GM18870 (cell line): ENCODE data around the gene WNT6.

Experiments
- ATAC-seq: cut with Tn5 transposase; IDR thresholded peaks from one replicate; pipeline ENCODE4 v1.9.1; 2021; ENCODE audit warnings: moderate library complexity; ENCODE audit not compliant: unreplicated experiment

WNT6 gene

DNA sequence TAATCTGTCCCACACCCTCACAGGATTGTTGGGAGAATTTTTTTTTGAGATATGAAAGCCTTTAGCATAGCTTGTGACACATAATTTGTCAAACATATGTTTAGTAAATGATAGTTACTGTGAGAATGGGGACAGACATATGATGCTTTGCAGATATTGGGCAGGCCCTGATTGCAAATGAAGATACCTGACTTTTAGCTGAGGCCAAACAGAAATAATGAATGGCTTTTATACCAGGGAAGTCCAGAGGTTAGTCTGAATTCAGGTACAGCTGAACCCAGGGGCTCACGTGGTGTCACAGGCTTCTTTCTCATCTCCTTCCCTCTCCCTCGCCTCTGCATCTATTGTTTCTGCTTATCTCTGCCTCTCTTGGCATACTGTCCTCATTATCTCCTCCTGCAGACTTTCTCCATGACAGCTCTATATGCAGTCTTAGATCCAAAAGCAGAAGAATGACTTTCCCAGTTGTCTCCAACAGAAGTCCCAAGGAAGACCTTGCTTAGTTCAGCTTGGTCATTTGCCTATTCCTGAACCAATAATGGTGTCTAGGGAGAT lies 16.2 kb downstream of the WNT6 start:
- ATAC-seq = no peak

DNA sequence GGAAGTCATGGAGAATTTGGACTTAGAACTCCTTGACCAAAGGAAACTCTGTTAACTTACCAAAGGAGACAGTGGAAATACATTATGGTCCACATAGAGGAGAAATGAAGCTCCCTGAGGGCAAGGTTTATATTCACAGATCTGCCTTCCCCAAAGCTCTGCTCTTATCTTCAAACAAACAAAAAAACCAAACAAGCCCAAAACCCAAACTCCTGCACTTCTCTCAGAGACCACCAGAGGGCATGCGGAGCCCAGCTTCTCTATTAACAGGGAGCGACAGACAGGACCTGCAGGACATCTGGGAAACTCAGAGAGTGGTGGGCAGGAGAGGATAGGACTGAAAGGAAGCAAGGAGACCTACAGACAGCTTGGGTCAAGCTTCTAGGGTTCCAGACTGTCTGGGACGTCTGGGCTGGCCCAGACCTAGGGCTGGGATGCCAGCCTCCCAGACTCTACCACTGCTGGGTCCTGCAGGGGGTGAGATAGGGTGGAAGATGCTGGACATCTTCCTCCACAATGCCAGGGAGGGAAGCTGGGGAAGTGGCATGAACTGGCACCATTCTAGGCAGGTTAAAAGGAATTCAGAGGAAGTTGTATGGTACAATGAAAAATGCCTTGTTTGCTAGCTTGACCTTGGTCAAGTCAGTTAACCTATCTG lies 17.1 kb downstream of the WNT6 start:
- ATAC-seq = peak; percentile 33

DNA sequence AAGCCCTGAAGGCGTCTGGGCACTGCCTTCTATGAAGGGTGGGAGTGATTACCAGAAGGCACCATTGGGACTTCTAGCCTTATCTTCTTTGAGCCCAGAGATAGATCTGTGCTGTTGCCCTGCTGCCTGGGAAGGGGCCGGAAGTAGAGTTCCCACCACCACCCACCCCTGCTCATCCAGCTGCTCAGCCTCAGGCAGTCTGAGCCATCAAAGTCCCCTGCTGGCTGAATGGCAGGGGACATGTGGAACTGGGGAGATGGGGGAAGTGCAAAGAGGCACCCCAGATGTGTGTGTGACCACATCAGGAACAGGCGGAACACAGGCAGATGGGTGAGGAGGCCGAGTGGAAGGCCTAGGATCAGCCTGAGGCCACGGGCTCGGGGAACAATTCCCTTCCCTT lies 17.7 kb downstream of the WNT6 start:
- ATAC-seq = no peak

GRCh38 chr2:218877891-218878290 lies 18.3 kb downstream of the WNT6 start:
- no peak for ATAC-seq

GRCh38 chr2:218878486-218878885 lies 18.9 kb downstream of the WNT6 start:
- no peak for ATAC-seq

DNA sequence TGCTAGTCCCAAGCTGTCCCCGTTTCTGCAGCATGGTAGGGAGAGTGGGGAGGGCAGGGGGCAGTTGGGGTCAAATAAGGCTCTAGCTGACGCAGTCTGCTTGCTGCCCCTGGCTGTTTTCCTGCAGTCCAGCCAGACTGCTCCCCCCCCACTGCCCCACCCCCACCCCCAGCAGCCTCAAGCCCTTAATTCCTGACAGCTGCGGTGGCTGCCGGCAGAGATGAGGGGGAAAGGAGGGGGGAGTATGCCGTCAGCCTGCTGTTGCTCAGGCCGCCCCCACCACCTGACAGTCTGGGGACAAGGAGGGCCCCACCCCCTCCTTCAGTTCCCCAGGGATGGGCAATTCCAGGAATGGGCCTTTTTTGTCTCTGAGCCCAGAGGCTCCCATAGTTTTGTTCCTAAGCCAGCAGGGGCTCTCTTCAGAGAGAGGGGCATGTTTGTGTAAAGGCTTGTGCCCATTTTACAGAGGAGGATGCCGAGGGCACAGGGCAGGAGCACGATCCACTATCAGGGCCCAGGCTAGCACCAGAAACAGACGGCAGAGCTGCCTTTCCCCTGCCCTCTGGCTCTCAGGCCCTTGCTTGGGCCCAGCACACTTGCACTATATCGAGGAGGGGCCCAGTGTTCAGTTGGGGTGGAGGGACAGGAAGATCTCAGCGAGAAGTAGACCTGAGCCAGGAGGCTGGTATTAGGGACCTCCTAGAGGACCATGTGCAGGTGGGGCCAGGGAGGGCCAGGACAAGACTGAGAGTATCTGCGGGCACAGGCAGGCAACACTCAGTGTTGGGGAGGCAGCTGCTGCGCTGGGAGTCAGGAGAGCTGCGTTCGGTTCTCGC lies 19.5 kb downstream of the WNT6 start:
- no peak for ATAC-seq

DNA sequence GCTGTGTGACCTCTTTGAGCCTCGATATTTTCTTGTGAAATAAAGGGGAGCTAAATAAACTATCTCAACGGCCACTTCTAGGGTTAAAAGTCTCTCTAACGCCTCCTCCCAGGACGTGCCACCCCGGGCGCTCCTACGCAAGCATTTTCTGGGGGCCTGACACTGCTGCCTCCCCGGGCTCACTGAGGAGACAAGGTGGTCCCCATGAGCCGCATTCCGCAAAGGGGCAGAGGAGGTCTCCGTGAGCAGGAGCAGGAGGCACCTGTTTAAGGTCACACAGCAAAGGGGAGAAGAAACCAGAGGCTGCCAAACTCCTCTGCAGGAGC lies 20.1 kb downstream of the WNT6 start:
- ATAC-seq = no peak

DNA sequence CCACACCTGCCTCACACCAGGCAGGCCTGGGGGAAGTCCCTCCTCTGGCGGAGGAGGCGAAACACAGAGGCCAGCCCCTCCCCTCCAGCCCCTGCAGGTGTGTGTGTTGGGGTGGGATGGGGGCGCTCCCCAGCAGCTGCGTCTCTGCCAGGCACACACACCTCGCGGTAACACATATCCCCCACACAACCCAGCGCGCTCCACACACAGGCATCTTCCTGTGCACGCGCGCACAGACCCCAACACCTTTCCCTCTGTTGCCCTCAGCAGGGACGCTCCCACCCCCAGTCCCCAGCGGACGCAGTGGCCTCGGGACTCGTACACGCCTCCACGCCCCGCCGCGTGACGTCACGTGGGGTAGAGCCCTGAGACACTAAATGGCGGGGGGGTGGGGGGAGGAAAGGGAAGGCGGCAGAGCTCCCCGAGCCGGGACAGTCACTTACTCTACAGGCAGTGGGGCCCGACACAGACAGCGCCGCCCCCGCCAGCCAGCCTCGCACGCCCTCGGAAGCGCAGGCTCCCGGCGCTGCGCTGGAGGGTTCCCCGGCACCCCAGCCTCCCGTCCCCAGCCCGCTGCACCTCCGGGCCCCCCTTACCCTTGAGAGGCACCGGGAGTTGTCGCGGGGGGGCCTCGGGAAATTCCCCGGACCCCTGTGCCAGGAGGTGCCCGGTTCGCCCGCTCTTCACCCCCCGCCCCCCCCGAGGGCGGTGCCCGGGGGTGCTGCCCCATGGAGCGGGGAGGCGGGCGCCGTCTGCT lies 20.7 kb downstream of the WNT6 start, which contains the start of gene WNT10A:
Gene WNT10A (plus strand): TSS at position 751 of the 757 bp plus-strand sequence. CDS start 144 bp downstream, outside the sequence.
- peak; percentile 59 for ATAC-seq

GRCh38 chr2:218880859-218881594 lies 21.4 kb downstream of the WNT6 start:
- ATAC-seq = no peak

- no peak for ATAC-seq
These were observed 22.3 kb downstream of the WNT6 start for GRCh38 chr2:218881744-218882460.

DNA sequence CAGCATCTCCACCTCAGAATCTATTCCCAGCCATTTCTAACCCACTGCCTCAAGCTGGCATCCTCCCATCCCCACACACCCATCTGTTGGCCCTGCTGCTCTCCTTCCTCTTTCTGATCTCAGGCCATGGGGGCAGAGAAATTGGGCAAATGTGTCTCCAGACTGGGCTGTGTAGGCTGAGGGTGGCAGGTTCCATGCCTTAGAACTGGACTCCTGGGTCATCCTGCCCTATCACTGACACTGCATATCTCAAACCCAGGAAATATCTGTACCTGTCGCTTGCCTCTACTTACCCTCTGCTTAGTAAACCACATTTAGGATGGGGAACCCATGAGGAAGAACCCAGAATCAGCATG lies 22.8 kb downstream of the WNT6 start:
- ATAC-seq = no peak

GRCh38 chr2:218882866-218883366 lies 23.3 kb downstream of the WNT6 start:
- ATAC-seq = no peak

GRCh38 chr2:218883491-218884490 lies 24.2 kb downstream of the WNT6 start:
- no peak for ATAC-seq

- ATAC-seq = no peak
These were observed 24.9 kb downstream of the WNT6 start for GRCh38 chr2:218884519-218884918.

DNA sequence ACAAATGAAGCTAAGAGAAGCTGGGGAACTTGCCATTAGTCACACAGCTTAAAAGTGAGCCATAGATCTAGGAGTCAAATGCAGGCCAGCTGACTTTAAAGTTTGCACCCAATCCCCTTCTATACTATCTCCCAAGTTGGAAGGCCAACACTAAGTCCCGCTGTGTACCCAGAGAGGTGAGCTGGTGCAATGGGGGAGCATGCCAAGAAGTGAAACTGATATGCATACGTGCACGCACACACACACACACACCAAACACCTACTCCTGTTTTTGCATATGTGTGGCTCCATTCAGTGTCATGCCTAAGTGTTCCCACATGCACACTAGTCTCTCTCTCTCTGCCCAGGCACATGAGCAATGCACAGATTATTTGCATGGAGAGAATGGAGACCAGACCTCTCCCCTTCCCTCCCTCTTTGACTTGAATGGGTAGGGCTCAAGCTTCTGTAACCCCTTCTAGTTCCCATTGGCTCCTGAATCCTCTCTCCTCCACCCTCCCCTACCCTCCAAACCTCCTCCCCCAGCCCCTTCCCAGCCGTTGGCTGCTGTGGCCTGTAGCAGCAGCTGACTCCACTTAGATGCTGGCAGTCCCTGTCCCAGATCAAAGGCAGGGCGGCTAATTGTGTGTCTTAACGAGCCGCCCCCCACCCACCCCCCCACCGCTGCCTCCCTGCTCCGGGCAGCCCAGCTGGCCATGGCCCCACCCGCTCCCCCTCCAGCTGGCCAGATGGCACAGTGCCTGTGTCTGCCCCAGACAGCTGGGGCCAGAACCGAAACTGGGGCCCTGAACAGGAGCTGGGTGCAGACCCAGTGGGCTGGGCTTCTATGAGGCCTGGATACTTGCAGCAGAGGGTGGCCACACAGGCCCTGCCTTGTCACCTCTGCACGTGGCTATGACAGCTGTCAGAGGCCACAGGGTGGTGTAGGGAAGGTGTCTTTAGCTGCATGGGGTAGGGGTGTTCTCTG lies 26.7 kb downstream of the WNT6 start:
- ATAC-seq = peak; percentile 60

DNA sequence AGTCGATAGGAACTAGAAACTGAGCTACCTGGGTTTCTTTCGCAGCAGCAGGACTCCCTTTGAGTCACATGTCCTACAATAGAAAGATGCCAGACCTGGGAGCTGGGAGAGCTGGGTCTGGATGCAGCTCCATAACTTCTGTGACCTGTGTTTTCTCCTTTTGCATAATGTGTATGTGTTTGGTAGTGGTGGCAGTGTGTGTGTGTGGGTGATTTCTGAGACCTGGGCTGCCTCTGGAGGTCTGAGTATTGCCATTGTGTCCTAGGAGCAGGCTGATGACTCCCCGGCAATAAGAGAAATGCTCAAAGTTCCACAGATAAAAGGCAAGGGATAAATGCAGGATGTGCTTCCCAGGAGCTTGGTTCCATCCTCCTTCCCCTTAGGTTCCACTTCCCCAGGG lies 27.5 kb downstream of the WNT6 start:
- ATAC-seq = no peak

- ATAC-seq = no peak
These were observed 28.7 kb downstream of the WNT6 start for GRCh38 chr2:218888341-218888740.

DNA sequence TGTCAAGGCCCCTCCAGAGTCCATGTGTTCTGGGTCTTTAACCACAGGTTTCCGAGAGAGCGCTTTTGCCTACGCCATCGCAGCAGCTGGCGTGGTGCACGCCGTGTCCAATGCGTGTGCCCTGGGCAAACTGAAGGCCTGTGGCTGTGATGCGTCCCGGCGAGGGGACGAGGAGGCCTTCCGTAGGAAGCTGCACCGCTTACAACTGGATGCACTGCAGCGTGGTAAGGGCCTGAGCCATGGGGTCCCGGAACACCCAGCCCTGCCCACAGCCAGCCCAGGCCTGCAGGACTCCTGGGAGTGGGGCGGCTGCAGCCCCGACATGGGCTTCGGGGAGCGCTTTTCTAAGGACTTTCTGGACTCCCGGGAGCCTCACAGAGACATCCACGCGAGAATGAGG lies 30.3 kb downstream of the WNT6 start:
- no peak for ATAC-seq
